B cell (primary cell): Measurements from ENCODE around the gene CYB5R3. TPM values are rescaled to one million over a fixed set of nuclear protein-coding genes. Genes with fewer than 3 reads are reported as not detected.
"Not testable (repeated sequence)": the region's sequence is repeated elsewhere in the genome, so short reads cannot be mapped to it uniquely, and the experiment has no call there.

Experiments
- ATAC-seq: fragments of 200-7000 bp; cut with Tn5 transposase; one replicate; pipeline ENCODE4 v1.10.0; 2021; ENCODE audit warnings: low read depth, mild to moderate bottlenecking, moderate number of reproducible peaks, moderate library complexity
- CTCF ChIA-PET: fragments of 350-600 bp; sonication (Branson Sonifier 250); formaldehyde crosslinking; loops from one replicate; lab custom pipeline; 2021; ENCODE audit warnings: antibody characterized with exemption, inconsistent platforms; lab: Charles Lee
- POLR2A ChIA-PET: fragments of 350-600 bp; sonication (Branson Sonifier 250); formaldehyde crosslinking; loops from one replicate; lab custom pipeline; 2021; ENCODE audit warnings: antibody characterized with exemption; lab: Charles Lee
- DNase-seq: peaks from one replicate; pipeline ENCODE4 v3.0.0; 2013
- H2AFZ ChIP-seq: 2 replicates; pipeline ENCODE4 v1.6.1; 2012; ENCODE audit warnings: mild to moderate bottlenecking, low read depth, low read length; ENCODE audit not compliant: insufficient read depth, poor library complexity, severe bottlenecking
- H3K27ac ChIP-seq, 2 donors: 1 replicate in 1 of 2; 2 replicates in 1 of 2; pipeline ENCODE4 v1.5.1; 2012 to 2013; ENCODE audit warnings: low read length in 2 of 2, mild to moderate bottlenecking in 2 of 2, moderate library complexity in 1 of 2
- H3K27me3 ChIP-seq, 4 experiments: fragments of 200-600 bp in 1 of 4; sonication (generic) in 1 of 4; replicated peaks in 1 of 4; 1 replicate in 2 of 4; 2 replicates in 2 of 4; pipeline versions ENCODE4 v1.6.1 to v1.7.0; 2013 to 2016; ENCODE audit warnings: low read length in 3 of 4, mild to moderate bottlenecking in 2 of 4, mixed read lengths in 1 of 4, moderate library complexity in 1 of 4; ENCODE audit not compliant: insufficient read depth in 4 of 4, control insufficient read depth in 3 of 4; ENCODE audit errors: control extremely low read depth in 1 of 4
- H3K36me3 ChIP-seq, 2 experiments: replicated peaks in 1 of 2; 1 replicate in 1 of 2; 2 replicates in 1 of 2; pipeline versions ENCODE4 v1.6.1 to v1.7.1; 2013; ENCODE audit warnings: low read length in 1 of 2; ENCODE audit not compliant: insufficient read depth in 2 of 2, control insufficient read depth in 1 of 2; ENCODE audit errors: control extremely low read depth in 1 of 2, extremely low read depth in 1 of 2
- H3K4me1 ChIP-seq, 2 donors: fragments of 200-600 bp in 1 of 2; sonication (generic) in 1 of 2; 1 replicate in 1 of 2; 2 replicates in 1 of 2; pipeline versions ENCODE4 v1.5.1 to v1.6.1; 2013 to 2017; ENCODE audit warnings: low read length in 2 of 2; ENCODE audit not compliant: control insufficient read depth in 2 of 2, insufficient read depth in 2 of 2
- H3K4me2 ChIP-seq: replicated peaks from 2 replicates; pipeline ENCODE3; 2012; ENCODE audit warnings: mild to moderate bottlenecking, low read depth, low read length; ENCODE audit not compliant: poor library complexity, severe bottlenecking
- H3K4me3 ChIP-seq, 5 experiments: fragments of 200-600 bp in 1 of 5; sonication (generic) in 1 of 5; 1 replicate in 3 of 5; 2 replicates in 2 of 5; pipeline versions ENCODE4 v1.5.1 to v1.7.0; 2011 to 2016; ENCODE audit warnings: low read length in 4 of 5, mild to moderate bottlenecking in 4 of 5, low read depth in 2 of 5, control low read depth in 1 of 5, moderate library complexity in 1 of 5; ENCODE audit not compliant: insufficient read depth in 1 of 5; ENCODE audit errors: control extremely low read depth in 1 of 5, extremely low read depth in 1 of 5
- H3K79me2 ChIP-seq: fragments of 200-600 bp; sonication (generic); one replicate; pipeline ENCODE4 v1.6.0; 2016; ENCODE audit warnings: low read length; ENCODE audit not compliant: control insufficient read depth, insufficient read depth
- H3K9ac ChIP-seq: fragments of 200-600 bp; sonication (generic); 2 replicates; pipeline ENCODE4 v1.6.1; 2017; ENCODE audit warnings: mild to moderate bottlenecking, low read length, moderate library complexity
- H3K9me3 ChIP-seq, 3 donors: one replicate each; pipeline versions ENCODE4 v1.6.1 to v1.7.1; 2013; ENCODE audit warnings: low read length in 2 of 3; ENCODE audit not compliant: control insufficient read depth in 2 of 3, insufficient read depth in 1 of 3; ENCODE audit errors: control extremely low read depth in 1 of 3
- H4K20me1 ChIP-seq: 2 replicates; pipeline ENCODE4 v1.6.0; 2012; ENCODE audit warnings: mild to moderate bottlenecking, low read length; ENCODE audit not compliant: insufficient read depth, control insufficient read depth, poor library complexity, severe bottlenecking
- H3K27ac Mint-ChIP-seq: one replicate; pipeline ENCODE4 v1.8.0; 2021; ENCODE audit warnings: mixed read lengths
- H3K27me3 Mint-ChIP-seq: one replicate; pipeline ENCODE4 v1.8.0; 2021; ENCODE audit warnings: mixed read lengths
- H3K4me1 Mint-ChIP-seq: one replicate; pipeline ENCODE4 v1.8.0; 2021; ENCODE audit warnings: mixed read lengths
- H3K4me3 Mint-ChIP-seq: one replicate; pipeline ENCODE4 v1.8.0; 2021; ENCODE audit warnings: mixed read lengths
- H3K9me3 Mint-ChIP-seq: one replicate; pipeline ENCODE4 v1.8.0; 2022; ENCODE audit warnings: mixed read lengths; ENCODE audit not compliant: insufficient read depth
- EZH2 ChIP-seq: IDR thresholded peaks from 2 replicates; pipeline ENCODE4 v1.6.1; 2012; ENCODE audit warnings: borderline replicate concordance, low read depth, mild to moderate bottlenecking, moderate library complexity, low read length; ENCODE audit not compliant: insufficient read depth, poor library complexity, severe bottlenecking
- WGBS: methylation state at CpG from one replicate; pipeline ENCODE4 v1.1.5; 2013; ENCODE audit warnings: missing lambda C conversion rate; ENCODE audit not compliant: insufficient coverage; 5-methylcytosine and 5-hydroxymethylcytosine counted together
- intact Hi-C: fragments of 100-400 bp; cut with micrococcal nuclease; formaldehyde crosslinking; loops from one replicate; pipeline ENCODE4 v1.10.0; 2022
- polyA plus RNA-seq: library from polyadenylated mRNA; depleted of rRNA; stranded (reverse); fragments of >200 nt; gene quantifications from 2 replicates; pipeline ENCODE4 v1.2.3, GENCODE V29; 2012
- total RNA-seq, 2 donors: library from RNA; stranded (reverse); fragments of 120-200 nt in 1 of 2; gene quantifications; 1 replicate in 1 of 2; 2 replicates in 1 of 2; pipeline versions ENCODE4 v1.2.3 to v1.2.4, GENCODE V29; 2013 to 2022
- TF ChIP-seq, protein P1 (sequence below): fragments of 200-600 bp; IDR thresholded peaks from one replicate; pipeline ENCODE4 v1.8.0; 2022; ENCODE audit warnings: antibody characterized with exemption, mild to moderate bottlenecking

The CYB5R3 gene
- total and polyA plus RNA-seq, 2 donors (not counting 1 experiment from before 2014, with no cell fraction given): 60.8 to 79.2 TPM

DNA sequence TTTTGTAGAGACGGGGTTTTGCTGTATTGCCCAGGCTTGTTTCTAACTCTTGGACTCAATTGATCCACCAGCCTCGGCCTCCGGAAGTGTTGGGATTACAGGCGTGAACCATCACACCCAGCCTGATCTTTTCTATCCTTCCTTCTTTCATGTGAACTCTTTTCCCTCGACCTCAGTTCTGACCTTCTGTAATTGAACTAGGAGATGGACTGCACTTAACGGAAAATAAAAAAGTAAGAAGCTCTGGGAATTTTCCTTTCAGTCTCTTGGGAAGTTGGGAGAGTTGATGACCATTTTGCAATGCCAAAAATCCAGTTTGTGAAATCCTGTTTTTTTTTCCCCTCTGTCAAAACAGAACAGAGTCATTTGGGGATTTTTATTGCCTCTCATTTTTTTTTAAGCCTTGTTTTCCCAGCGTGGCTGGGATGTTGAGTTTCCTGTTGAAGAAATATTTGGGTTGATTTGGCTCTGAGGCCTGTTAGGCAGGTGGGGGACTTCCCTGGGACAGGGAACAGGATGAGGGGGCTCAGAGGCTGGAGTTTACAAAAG, 26.9 kb upstream of the CYB5R3 start:
- no peaks in the 10 kb centered on the region for H3K36me3 ChIP-seq
- H2AFZ ChIP-seq: no peak overlapping the region
- Mint-ChIP-seq H3K4me3 (no peak overlapping the region), H3K4me1 (peaks cover 21% of the 10 kb centered on the region), H3K27ac (no peak overlapping the region), H3K27me3 (no peaks in the 10 kb centered on the region), H3K9me3 (peaks cover 13% of the 10 kb centered on the region)
- no peak overlapping the region for H3K9ac ChIP-seq
- TF ChIP-seq, protein P1, sequence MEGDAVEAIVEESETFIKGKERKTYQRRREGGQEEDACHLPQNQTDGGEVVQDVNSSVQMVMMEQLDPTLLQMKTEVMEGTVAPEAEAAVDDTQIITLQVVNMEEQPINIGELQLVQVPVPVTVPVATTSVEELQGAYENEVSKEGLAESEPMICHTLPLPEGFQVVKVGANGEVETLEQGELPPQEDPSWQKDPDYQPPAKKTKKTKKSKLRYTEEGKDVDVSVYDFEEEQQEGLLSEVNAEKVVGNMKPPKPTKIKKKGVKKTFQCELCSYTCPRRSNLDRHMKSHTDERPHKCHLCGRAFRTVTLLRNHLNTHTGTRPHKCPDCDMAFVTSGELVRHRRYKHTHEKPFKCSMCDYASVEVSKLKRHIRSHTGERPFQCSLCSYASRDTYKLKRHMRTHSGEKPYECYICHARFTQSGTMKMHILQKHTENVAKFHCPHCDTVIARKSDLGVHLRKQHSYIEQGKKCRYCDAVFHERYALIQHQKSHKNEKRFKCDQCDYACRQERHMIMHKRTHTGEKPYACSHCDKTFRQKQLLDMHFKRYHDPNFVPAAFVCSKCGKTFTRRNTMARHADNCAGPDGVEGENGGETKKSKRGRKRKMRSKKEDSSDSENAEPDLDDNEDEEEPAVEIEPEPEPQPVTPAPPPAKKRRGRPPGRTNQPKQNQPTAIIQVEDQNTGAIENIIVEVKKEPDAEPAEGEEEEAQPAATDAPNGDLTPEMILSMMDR: no peak
- TF ChIP-seq EZH2: no peak
- no peaks in the 10 kb centered on the region for H3K27me3 ChIP-seq
- ATAC-seq (no peak), DNase-seq (no peak)
- peaks cover 0 to 37% (median 17%) of the 10 kb centered on the region in 3 donors for H3K9me3 ChIP-seq
- CTCF ChIA-PET: interaction anchor here (1.1 kb wide), 1 partner anchor 21 kb away, joined by 3 read pairs; no protein-coding TSS in a partner anchor
- POLR2A ChIA-PET: no interaction called here
- peaks cover 10 to 20% of the 10 kb centered on the region in 2 donors for H3K4me1 ChIP-seq
- H3K79me2 ChIP-seq: no peaks in the 10 kb centered on the region
- intact Hi-C loops: no loop called here
- H3K4me2 ChIP-seq: no peak overlapping the region
- WGBS: 100% methylated on average over 2 of the region's 7 CpGs
- no peaks in the 10 kb centered on the region for H4K20me1 ChIP-seq
- H3K27ac ChIP-seq: no peak overlapping the region
- no peak overlapping the region for H3K4me3 ChIP-seq

DNA sequence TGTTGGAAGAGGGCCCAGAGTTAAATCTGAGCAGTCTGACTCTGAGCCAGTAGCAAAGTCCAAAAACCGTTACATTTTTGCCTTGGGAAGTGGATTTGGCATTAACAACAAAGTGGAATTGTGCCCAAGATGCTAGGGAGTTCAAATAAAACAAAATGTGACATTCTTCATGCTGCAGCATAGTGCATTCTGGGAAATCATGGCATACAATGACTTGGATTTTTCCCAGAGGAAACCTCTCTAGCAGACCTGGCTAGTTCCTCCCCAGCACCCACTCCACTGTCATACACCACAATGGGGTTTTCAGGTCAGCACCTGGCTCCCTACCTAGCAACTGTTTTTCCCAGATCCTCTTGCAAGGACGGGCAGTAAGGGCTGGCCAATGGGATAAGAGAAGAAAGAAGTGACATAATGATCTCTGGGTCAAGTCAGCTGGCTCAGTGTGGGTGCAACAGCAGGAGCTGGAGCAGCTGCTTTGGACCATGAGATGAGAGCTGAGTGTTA, 24.8 kb upstream of the CYB5R3 start:
- Histone ChIP-seq H3K4me1 (peaks cover 22 to 32% of the 10 kb centered on the region in 2 donors), H3K79me2 (no peaks in the 10 kb centered on the region), H3K27me3 (no peaks in the 10 kb centered on the region), H3K4me3 (no peak overlapping the region), H4K20me1 (no peaks in the 10 kb centered on the region), H3K9me3 (peaks cover 0 to 22% (median 8%) of the 10 kb centered on the region in 3 donors), H3K27ac (no peak overlapping the region), H3K9ac (no peak overlapping the region), H3K36me3 (no peaks in the 10 kb centered on the region), H3K4me2 (no peak overlapping the region), H2AFZ (no peak overlapping the region)
- DNase-seq: no peak
- WGBS: 89% methylated on average over 1 of the region's 2 CpGs
- intact Hi-C loops: no loop called here
- POLR2A ChIA-PET: no interaction called here
- peak overlapping the region; percentile 65 for H3K27ac Mint-ChIP-seq
- CTCF ChIA-PET: interaction anchor here (0.6 to 1.3 kb wide), 2 partner anchors 13 to 194 kb away, joined by 3 read pairs; no protein-coding TSS in a partner anchor
- H3K27me3 Mint-ChIP-seq: no peaks in the 10 kb centered on the region
- H3K4me3 Mint-ChIP-seq: no peak overlapping the region
- H3K9me3 Mint-ChIP-seq: peaks cover 8% of the 10 kb centered on the region
- TF ChIP-seq, protein P1: no peak
- TF ChIP-seq EZH2: no peak
- ATAC-seq: no peak
- H3K4me1 Mint-ChIP-seq: peaks cover 31% of the 10 kb centered on the region

DNA sequence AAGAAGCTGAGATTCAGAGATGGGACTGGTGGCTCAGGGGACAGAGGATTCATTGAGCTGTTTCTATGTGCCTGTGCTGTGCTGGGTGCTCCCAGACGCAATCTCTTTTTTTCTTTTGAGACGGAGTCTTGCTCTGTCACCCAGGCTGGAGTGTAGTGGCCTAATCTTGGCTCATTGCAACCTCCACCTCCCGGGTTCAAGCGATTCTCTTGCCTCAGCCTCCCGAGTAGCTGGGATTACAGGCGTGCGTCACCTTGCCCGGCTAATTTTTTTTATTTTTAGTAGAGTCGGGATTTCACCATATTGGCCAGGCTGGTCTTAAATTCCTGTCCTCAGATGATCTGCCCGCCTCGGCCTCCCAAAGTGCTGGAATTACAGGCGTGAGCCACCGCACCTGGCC, 23.9 kb upstream of the CYB5R3 start:
- not testable (repeated sequence) for H3K27ac Mint-ChIP-seq
- CTCF ChIA-PET: interaction anchor here (1.2 kb wide), 1 partner anchor 20 kb away, joined by 3 read pairs; no protein-coding TSS in a partner anchor

More for the DNA sequence above, 23.9 kb upstream of the CYB5R3 start:
- H2AFZ ChIP-seq, H3K79me2 ChIP-seq, ATAC-seq, H3K9me3 Mint-ChIP-seq, H3K4me3 ChIP-seq, H4K20me1 ChIP-seq, H3K27ac ChIP-seq, H3K4me3 Mint-ChIP-seq, H3K4me2 ChIP-seq, H3K27me3 ChIP-seq, H3K27me3 Mint-ChIP-seq, H3K9ac ChIP-seq, H3K36me3 ChIP-seq, DNase-seq, POLR2A ChIA-PET, intact Hi-C loops: not testable (repeated sequence)
- peaks cover 0 to 14% (median 0%) of the 10 kb centered on the region in 3 donors for H3K9me3 ChIP-seq
- H3K4me1 ChIP-seq: peaks cover 22 to 32% of the 10 kb centered on the region in 2 donors
- 97% methylated on average over 8 of the region's 13 CpGs for WGBS
- H3K4me1 Mint-ChIP-seq: peaks cover 31% of the 10 kb centered on the region
